Measurements from ENCODE around the gene CPNE1.
"Not testable (repeated sequence)": the region's sequence is repeated elsewhere in the genome, so short reads cannot be mapped to it uniquely, and the experiment has no call there.

Gene CPNE1

GRCh38 chr20:35705894-35706293, 41.2 kb upstream of the CPNE1 start:
- not testable (repeated sequence) for H3K27ac ChIP-seq (ENCODE audit: insufficient read depth, low read length, poor library complexity, severe bottlenecking); H3K4me3 ChIP-seq (ENCODE audit: insufficient read depth, low read depth, low read length, poor library complexity, severe bottlenecking); H3K4me1 ChIP-seq (ENCODE audit: control insufficient read depth, insufficient read depth, low read length, poor library complexity, severe bottlenecking); DNase-seq; H3K9me3 ChIP-seq (ENCODE audit: control insufficient read depth, low read length); H3K27me3 ChIP-seq (replicated peaks; ENCODE audit: control insufficient read depth, insufficient read depth, low read length, poor library complexity, severe bottlenecking)
- peaks cover 68% of the 10 kb centered on the region for H3K36me3 ChIP-seq (ENCODE audit: control insufficient read depth, insufficient read depth, low read length)

GRCh38 chr20:35704514-35705261, 40.0 kb upstream of the CPNE1 start:
- H3K27me3 ChIP-seq (replicated peaks; ENCODE audit: control insufficient read depth, insufficient read depth, low read length, poor library complexity, severe bottlenecking), result no peaks in the 10 kb centered on the region
- H3K27ac ChIP-seq (ENCODE audit: insufficient read depth, low read length, poor library complexity, severe bottlenecking), result no peak overlapping the region
- H3K4me1 ChIP-seq (ENCODE audit: control insufficient read depth, insufficient read depth, low read length, poor library complexity, severe bottlenecking), result no peaks in the 10 kb centered on the region
- DNase-seq, result no peak
- peaks cover 56% of the 10 kb centered on the region for H3K36me3 ChIP-seq (ENCODE audit: control insufficient read depth, insufficient read depth, low read length)
- H3K4me3 ChIP-seq (ENCODE audit: insufficient read depth, low read depth, low read length, poor library complexity, severe bottlenecking), result no peak overlapping the region
- no peaks in the 10 kb centered on the region for H3K9me3 ChIP-seq (ENCODE audit: control insufficient read depth, low read length)

DNA sequence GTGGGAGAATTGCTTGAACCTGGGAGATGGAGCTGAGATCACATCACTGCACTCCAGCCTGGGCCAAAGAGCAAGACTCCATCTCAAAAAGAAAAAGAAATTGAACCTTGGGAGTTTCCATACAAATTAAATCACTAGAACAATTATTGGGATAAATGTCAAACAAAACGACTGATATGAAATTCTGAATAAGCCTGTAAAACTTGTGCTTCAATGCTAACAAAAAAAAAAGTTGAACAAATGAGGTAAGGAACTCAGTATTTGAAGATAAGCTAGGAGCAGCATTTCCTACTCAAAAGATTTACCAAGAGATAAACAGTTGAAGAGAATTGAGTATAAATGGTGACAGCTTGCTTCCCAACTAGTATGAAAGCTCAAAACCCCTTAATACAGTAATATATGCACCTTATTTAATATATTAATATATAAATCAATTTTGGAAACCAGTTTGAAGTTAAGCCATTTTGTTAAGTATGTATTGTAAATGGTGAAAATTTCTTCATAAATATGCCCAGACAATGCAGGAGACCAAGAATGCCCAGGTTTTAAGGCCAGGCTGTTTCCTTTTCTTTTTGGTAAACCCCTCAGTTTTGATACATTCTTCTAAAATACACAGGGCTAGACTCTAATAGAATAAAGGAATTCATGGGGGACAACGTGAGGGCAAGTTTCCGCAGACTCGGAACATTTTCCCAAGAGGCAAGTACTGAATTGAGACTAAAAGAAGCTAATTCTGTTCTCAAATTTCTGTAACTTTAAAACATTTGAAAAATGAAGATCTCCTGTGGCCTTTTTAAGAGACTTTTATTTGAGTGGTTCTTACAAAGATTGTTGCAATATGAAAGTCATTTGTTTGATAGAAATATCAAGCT, 38.4 kb upstream of the CPNE1 start:
- DNase-seq, result no peak
- H3K4me1 ChIP-seq (ENCODE audit: control insufficient read depth, insufficient read depth, low read length, poor library complexity, severe bottlenecking), result peaks cover 4% of the 10 kb centered on the region
- no peaks in the 10 kb centered on the region for H3K27me3 ChIP-seq (replicated peaks; ENCODE audit: control insufficient read depth, insufficient read depth, low read length, poor library complexity, severe bottlenecking)
- no peaks in the 10 kb centered on the region for H3K9me3 ChIP-seq (ENCODE audit: control insufficient read depth, low read length)
- peaks cover 48% of the 10 kb centered on the region for H3K36me3 ChIP-seq (ENCODE audit: control insufficient read depth, insufficient read depth, low read length)
- H3K27ac ChIP-seq (ENCODE audit: insufficient read depth, low read length, poor library complexity, severe bottlenecking), result no peak overlapping the region
- no peak overlapping the region for H3K4me3 ChIP-seq (ENCODE audit: insufficient read depth, low read depth, low read length, poor library complexity, severe bottlenecking)

- Histone ChIP-seq H3K36me3 (ENCODE audit: control insufficient read depth, insufficient read depth, low read length) (peaks cover 41% of the 10 kb centered on the region), H3K27ac (ENCODE audit: insufficient read depth, low read length, poor library complexity, severe bottlenecking) (no peak overlapping the region), H3K27me3 (replicated peaks; ENCODE audit: control insufficient read depth, insufficient read depth, low read length, poor library complexity, severe bottlenecking) (no peaks in the 10 kb centered on the region), H3K9me3 (ENCODE audit: control insufficient read depth, low read length) (no peaks in the 10 kb centered on the region), H3K4me1 (ENCODE audit: control insufficient read depth, insufficient read depth, low read length, poor library complexity, severe bottlenecking) (peaks cover 8% of the 10 kb centered on the region), H3K4me3 (ENCODE audit: insufficient read depth, low read depth, low read length, poor library complexity, severe bottlenecking) (no peak overlapping the region)
- DNase-seq, result no peak
These were observed 37.5 kb upstream of the CPNE1 start for GRCh38 chr20:35702051-35702823.

- Histone ChIP-seq H3K36me3 (ENCODE audit: control insufficient read depth, insufficient read depth, low read length) (peaks cover 33% of the 10 kb centered on the region), H3K9me3 (ENCODE audit: control insufficient read depth, low read length) (no peaks in the 10 kb centered on the region), H3K27me3 (replicated peaks; ENCODE audit: control insufficient read depth, insufficient read depth, low read length, poor library complexity, severe bottlenecking) (no peaks in the 10 kb centered on the region), H3K4me3 (ENCODE audit: insufficient read depth, low read depth, low read length, poor library complexity, severe bottlenecking) (no peak overlapping the region), H3K4me1 (ENCODE audit: control insufficient read depth, insufficient read depth, low read length, poor library complexity, severe bottlenecking) (peaks cover 8% of the 10 kb centered on the region), H3K27ac (ENCODE audit: insufficient read depth, low read length, poor library complexity, severe bottlenecking) (no peak overlapping the region)
- no peak for DNase-seq
These were observed 36.0 kb upstream of the CPNE1 start for GRCh38 chr20:35700625-35701148.

- DNase-seq, result no peak
- no peaks in the 10 kb centered on the region for H3K9me3 ChIP-seq (ENCODE audit: control insufficient read depth, low read length)
- no peaks in the 10 kb centered on the region for H3K27me3 ChIP-seq (replicated peaks; ENCODE audit: control insufficient read depth, insufficient read depth, low read length, poor library complexity, severe bottlenecking)
- H3K4me1 ChIP-seq (ENCODE audit: control insufficient read depth, insufficient read depth, low read length, poor library complexity, severe bottlenecking), result peaks cover 8% of the 10 kb centered on the region
- peak overlapping the region; percentile 82 for H3K4me3 ChIP-seq (ENCODE audit: insufficient read depth, low read depth, low read length, poor library complexity, severe bottlenecking)
- H3K27ac ChIP-seq (ENCODE audit: insufficient read depth, low read length, poor library complexity, severe bottlenecking), result peak overlapping the region; percentile 85
- peaks cover 35% of the 10 kb centered on the region for H3K36me3 ChIP-seq (ENCODE audit: control insufficient read depth, insufficient read depth, low read length)
These were observed 35.4 kb upstream of the CPNE1 start for GRCh38 chr20:35699957-35700624.

DNA sequence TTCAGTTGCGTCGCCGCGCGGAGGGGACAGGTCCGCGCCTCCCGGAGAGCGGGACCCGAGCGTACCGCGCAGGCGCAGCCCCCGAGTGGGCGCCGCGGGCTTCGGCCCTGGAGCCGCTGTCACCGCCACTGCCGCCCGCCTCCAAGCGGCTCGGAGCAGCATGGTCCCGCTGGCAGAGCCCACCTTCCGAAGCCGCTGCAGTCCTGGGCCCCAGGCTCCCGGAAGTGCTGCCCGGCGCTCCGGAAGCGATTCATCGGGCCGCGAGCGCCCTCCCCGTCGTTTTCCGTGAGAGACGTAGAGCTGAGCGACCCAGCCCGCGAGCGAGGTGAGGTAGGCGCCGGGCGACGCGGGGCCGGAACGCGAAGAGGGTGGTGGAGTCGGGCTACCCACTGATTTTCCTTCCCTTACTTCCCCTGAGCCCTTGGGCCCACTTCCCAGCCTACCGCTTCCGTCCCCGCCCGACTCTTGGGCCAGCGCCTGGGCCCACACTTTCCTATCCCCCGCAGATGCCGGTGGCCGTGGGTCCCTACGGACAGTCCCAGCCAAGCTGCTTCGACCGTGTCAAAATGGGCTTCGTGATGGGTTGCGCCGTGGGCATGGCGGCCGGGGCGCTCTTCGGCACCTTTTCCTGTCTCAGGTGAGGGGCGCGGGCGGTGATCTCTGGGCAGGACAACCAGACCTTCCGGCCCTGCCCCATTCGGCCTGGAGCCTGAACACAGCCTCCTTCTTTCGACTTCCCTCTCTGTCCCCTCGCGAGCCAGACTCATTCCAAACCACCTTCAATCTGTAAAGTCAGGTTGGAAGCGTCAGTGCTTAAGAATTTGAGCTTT, 34.6 kb upstream of the CPNE1 start, which contains the start of the genes NFS1 and ROMO1:
Gene NFS1 (minus strand): TSS at position 226 of the 830 bp plus-strand sequence. CDS start 64 bp downstream, at position 162.
Gene ROMO1 (plus strand): TSS at position 279 of the 830 bp plus-strand sequence. CDS start 228 bp downstream, at position 507.
- peak; percentile 79 to 82 (median 79) for DNase-seq
- Histone ChIP-seq H3K4me3 (ENCODE audit: insufficient read depth, low read depth, low read length, poor library complexity, severe bottlenecking) (peak within 1 kb of the TSS; percentile 82), H3K9me3 (ENCODE audit: control insufficient read depth, low read length) (no peaks in the 10 kb centered on the region), H3K4me1 (ENCODE audit: control insufficient read depth, insufficient read depth, low read length, poor library complexity, severe bottlenecking) (peaks cover 8% of the 10 kb centered on the region), H3K27ac (ENCODE audit: insufficient read depth, low read length, poor library complexity, severe bottlenecking) (peak within 1 kb of the TSS; percentile 85), H3K27me3 (replicated peaks; ENCODE audit: control insufficient read depth, insufficient read depth, low read length, poor library complexity, severe bottlenecking) (no peaks in the 10 kb centered on the region), H3K36me3 (ENCODE audit: control insufficient read depth, insufficient read depth, low read length) (peaks cover 31% of the 10 kb centered on the region)

DNA sequence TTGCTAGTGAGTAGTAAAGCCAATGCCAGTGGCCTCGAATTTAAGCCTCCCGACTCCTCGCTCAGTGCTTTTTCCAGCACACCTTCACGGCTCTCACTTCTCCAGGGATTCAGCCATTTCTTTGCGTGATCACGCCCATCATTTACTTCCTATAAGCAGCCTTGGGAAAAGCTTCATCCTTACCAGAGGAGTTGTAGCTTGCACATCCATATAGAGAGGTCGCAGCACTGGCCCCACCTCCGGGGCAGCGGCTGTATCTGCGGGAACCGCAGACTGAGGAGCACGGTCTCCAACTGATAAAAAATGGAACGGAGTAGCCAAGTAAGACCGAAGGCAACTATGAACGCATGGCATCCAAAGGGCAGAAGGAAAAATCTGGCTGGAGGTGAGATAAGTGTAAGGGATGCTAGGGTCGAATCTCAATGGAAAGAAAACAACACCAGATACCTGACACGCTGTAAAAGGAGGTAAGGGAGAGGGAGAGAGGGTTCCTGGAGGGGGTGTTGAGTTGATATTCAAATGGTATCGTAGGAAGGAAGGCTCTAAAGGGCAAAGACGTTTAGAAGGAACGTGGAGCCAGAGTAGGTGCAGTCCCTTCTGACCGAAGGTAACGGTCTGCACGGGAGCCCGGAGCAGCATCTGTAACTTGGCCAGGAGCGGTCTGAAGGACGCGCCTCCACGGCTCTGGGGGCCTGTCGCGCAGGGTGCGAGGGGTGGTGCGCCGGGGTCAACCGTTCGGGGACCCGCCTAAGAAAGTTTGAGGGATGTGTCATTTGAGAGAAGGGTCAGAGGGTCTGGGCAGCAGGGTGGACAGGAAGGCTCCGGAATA, 33.8 kb upstream of the CPNE1 start:
- peaks cover 8% of the 10 kb centered on the region for H3K4me1 ChIP-seq (ENCODE audit: control insufficient read depth, insufficient read depth, low read length, poor library complexity, severe bottlenecking)
- H3K27me3 ChIP-seq (replicated peaks; ENCODE audit: control insufficient read depth, insufficient read depth, low read length, poor library complexity, severe bottlenecking), result no peaks in the 10 kb centered on the region
- peak overlapping the region; percentile 85 for H3K27ac ChIP-seq (ENCODE audit: insufficient read depth, low read length, poor library complexity, severe bottlenecking)
- H3K9me3 ChIP-seq (ENCODE audit: control insufficient read depth, low read length), result no peaks in the 10 kb centered on the region
- H3K4me3 ChIP-seq (ENCODE audit: insufficient read depth, low read depth, low read length, poor library complexity, severe bottlenecking), result peak overlapping the region; percentile 82
- H3K36me3 ChIP-seq (ENCODE audit: control insufficient read depth, insufficient read depth, low read length), result peaks cover 29% of the 10 kb centered on the region
- peak in 1 of 3 donors; percentile 13 for DNase-seq
